Left colon (tissue), 2 donors: ENCODE results near the gene NFKBIA. TPM values are rescaled to one million over a fixed set of nuclear protein-coding genes. Genes with fewer than 3 reads are reported as not detected.
A peak's percentile ranks its signal among the peaks of the same experiment; 100 is the strongest.

Experiments used
- ATAC-seq: fragments of 200-7000 bp; cut with Tn5 transposase; one replicate; pipeline ENCODE4 v1.9.1; 2020; ENCODE audit warnings: mild to moderate bottlenecking, moderate library complexity
- DNase-seq, 2 donors: peaks; one replicate each; pipeline ENCODE4 v3.0.0-alpha.2; 2020
- intact Hi-C, 2 donors: fragments of 100-400 bp; cut with DNase I in 1 of 2; cut with micrococcal nuclease in 1 of 2; formaldehyde crosslinking; loops; one replicate each; pipeline versions ENCODE4 v1.11.2 to v1.14.0; 2022; cut with DNase I, micrococcal nuclease
- total RNA-seq, 2 donors: library from RNA; stranded (reverse); fragmentation: NEBNext Ultra II Directional; extraction: Animal tissue kit (Norgen Biotek cat#: 25700); gene quantifications; one replicate each; pipeline ENCODE4 v1.2.1, GENCODE V29; 2021
- donor health status: DM: no; HTN: no; CAD: no.
- donor health status: DM: yes; HTN: yes; CAD: no.

The NFKBIA gene
- total RNA-seq, 2 donors from 2014 or later: 150 to 193 TPM

GRCh38 chr14:35412272-35413056 is 7.9 kb upstream of the NFKBIA start:
- DNase-seq (no peak), ATAC-seq (no peak)
- intact Hi-C loops: loop anchor here in 1 of 2 donors (5.0 kb wide), 3 partner anchors 195 to 290 kb away; partner anchors contain the start of genes PPP2R3C and PRORP

DNA sequence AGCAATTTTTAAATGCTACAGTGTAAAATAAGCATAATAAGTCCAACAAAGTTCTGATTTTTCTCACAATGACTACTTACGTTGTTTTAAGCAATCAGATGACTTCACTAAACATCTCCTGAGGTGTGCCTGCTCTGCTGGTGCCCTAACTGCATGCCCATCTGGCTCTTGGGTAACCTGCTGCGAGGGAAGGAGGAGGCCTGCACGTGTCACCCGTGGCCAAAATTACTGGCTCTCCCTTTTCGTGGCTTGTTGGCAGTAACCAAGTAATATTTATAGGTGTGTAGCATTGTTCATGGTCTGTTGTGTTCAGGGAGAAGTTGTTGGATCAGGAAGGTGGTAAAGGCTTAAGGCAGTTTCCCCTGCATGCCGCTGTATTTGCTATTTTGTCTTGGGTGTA is 6.3 kb upstream of the NFKBIA start:
- DNase-seq: no peak
- intact Hi-C loops: loop anchor here in 1 of 2 donors (5.0 kb wide), 3 partner anchors 194 to 289 kb away; partner anchors contain the start of genes PPP2R3C and PRORP
- ATAC-seq: no peak

DNA sequence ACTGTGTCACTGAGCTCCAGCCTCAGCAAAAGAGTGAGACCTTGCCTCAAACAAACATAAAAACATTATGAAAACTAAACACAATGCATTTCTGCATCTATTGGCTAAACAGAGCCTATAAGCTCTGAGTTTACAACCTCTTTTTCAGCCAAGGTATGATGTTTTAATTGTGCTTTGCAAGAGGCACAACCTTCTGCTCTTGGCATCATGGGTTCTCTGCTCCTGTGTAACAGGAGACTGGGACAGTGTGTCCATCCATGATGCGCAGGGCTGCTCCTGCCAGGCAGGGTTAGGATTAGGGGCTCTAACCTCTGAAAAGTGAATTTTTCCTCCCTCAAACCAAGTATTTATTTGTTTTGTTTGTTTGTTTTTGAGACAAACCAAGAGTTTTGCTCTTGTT is 5.0 kb upstream of the NFKBIA start:
- no peak for ATAC-seq
- intact Hi-C loops: loop anchor here (5.0 to 10.0 kb wide), 2 partner anchors 117 to 125 kb away; partner anchors contain the start of gene PSMA6 (in 1 of the 2)
- no peak for DNase-seq

DNA sequence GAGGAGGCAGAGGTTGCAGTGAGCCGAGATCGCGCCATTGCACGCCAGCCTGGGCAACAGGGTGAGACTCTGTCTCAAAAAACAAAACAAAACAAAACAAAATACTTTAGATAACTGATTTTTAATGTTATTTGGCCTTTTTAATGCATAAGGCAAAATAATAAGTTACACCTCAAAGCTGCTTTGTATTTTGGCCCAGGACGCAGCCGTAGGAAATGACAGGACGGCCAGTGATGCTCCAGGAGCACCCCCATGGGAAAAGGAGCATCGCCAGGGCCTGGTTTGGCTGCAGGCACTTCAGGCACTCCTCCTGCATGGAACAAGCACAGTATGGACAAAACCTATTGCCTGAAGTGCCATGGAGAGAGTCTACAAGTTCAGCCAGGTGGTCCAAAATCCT is 3.5 kb upstream of the NFKBIA start:
- DNase-seq (no peak), ATAC-seq (no peak)
- intact Hi-C loops: loop anchor here (5.0 to 10.0 kb wide), 2 partner anchors 116 to 123 kb away; partner anchors contain the start of gene PSMA6 (in 1 of the 2)

DNA sequence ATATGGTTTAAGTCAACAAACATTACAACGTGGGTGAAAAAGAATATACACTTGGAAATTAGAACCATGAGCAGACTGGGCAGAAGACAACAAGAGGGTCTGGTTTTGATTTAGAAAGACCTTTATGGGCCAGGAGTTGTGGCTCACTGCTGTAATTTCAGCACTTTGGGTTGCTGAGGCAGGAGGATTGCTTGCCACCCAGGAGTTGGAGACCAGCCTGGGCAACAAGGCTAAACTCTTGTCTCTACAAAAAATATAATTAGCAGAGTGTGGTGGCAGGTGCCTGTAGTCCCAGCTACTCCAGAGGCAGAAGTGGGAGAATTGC is 2.7 kb upstream of the NFKBIA start:
- no peak for DNase-seq
- intact Hi-C loops: loop anchor here (5.0 to 10.0 kb wide), 2 partner anchors 115 to 122 kb away; partner anchors contain the start of gene PSMA6 (in 1 of the 2)
- no peak for ATAC-seq

DNA sequence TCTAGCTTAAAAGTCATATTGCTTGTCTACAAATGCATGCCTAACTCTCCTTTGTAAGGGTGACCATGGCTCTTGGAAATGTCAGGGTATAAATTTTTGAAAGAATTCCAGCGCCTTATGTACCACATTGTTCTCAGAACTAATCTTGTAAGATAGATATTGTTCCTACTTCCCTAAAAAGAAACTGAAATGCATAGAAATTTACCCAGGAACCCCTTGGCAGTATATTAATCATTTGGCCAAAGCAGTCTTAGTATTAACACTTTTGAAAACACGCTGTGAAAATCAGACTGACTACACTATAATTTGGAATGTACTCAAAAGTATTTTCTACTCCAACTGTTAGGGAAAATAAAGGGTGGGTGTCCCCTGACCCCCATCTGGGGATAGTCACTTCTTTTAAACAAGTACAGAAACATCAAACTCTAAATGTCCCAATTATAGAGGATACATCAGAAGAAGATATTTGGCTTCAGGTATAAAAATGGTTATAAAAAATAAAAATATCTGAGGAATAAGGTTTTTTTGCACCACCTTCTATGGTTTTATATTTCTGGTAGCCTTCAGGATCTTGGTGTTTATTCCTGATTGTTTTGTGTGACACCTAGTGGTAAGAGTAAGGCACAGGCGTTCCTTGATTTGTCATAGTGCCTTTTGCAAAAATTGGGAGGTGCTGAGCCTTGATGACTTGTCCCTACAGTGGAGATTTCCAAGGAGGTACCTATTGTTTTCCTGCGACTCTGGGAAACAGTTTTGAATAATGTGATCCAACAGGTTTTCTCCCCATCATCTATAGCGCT is 2.2 kb upstream of the NFKBIA start:
- intact Hi-C loops: loop anchor here (5.0 to 10.0 kb wide), 2 partner anchors 114 to 122 kb away; partner anchors contain the start of gene PSMA6 (in 1 of the 2)
- DNase-seq (no peak), ATAC-seq (no peak)

DNA sequence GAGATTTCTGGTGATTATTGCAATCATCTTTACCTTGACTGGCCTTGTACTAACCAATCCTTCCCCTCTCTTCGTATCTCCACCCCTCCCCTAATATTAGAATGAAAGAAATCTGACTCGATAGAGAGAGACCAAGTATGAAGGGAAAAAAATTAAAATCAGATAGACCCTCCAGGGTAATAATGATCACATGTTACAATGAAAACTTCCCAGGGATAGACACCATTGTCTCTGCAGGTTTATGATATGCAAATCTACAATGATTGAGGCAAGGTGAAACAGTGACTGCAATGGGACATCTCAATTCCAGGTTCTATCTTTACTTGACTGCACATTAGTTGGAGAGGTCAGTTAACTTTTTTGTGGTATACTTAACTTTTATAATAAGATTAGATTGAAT is 1.5 kb upstream of the NFKBIA start:
- intact Hi-C loops: loop anchor here (5.0 to 10.0 kb wide), 2 partner anchors 114 to 121 kb away; partner anchors contain the start of gene PSMA6 (in 1 of the 2)
- ATAC-seq: no peak
- no peak for DNase-seq

DNA sequence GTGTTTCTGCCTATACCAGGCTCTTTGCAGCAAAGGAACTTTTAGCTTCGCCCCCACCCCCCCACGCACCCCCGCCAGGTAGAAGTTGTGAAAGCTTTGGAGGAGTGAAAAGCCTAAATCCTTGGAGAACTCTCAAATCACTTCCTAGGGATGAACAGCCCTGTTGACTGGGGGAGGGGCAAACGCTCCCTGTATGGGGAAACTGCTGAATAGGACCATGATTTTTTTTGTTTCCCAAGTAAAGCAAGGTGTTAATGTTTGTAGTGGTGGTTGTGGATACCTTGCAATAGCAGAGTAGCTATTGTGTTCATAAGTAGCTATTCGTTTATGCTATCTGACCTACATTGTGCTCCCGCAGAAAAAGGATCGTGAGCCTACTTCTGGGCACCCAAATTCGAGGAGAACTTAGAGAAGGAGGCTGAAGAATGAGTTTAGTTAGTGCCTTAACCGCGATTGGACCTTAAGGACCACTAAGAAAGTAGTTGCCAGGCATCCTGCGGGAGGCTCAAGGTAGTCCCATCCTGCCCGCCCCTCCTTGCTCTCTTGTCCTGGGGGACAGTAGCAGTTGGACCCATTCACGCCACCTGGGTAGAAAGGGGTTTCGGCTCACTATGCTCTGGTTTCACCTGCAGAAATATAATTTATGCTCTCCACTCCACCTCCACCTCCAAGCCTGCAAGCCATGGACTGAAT is 901 bp upstream of the NFKBIA start:
- intact Hi-C loops: loop anchor here (5.0 to 10.0 kb wide), 2 partner anchors 113 to 121 kb away; partner anchors contain the start of gene PSMA6 (in 1 of the 2)
- ATAC-seq (no peak), DNase-seq (peak in 1 of 2 donors; percentile 67)

GRCh38 chr14:35403603-35404448 is 723 bp downstream of the NFKBIA start:
- intact Hi-C loops: loop anchor here (5.0 to 10.0 kb wide), 2 partner anchors 62 to 119 kb away; no protein-coding TSS in a partner anchor

GRCh38 chr14:35403114-35403602 is 1.4 kb downstream of the NFKBIA start:
- DNase-seq (no peak), ATAC-seq (no peak)
- intact Hi-C loops: loop anchor here (5.0 to 10.0 kb wide), 2 partner anchors 61 to 118 kb away; no protein-coding TSS in a partner anchor

More at GRCh38 chr14:35403603-35404448, 723 bp downstream of the NFKBIA start:
- ATAC-seq (peak; percentile 74), DNase-seq (peak; percentile 96 to 98)

DNA sequence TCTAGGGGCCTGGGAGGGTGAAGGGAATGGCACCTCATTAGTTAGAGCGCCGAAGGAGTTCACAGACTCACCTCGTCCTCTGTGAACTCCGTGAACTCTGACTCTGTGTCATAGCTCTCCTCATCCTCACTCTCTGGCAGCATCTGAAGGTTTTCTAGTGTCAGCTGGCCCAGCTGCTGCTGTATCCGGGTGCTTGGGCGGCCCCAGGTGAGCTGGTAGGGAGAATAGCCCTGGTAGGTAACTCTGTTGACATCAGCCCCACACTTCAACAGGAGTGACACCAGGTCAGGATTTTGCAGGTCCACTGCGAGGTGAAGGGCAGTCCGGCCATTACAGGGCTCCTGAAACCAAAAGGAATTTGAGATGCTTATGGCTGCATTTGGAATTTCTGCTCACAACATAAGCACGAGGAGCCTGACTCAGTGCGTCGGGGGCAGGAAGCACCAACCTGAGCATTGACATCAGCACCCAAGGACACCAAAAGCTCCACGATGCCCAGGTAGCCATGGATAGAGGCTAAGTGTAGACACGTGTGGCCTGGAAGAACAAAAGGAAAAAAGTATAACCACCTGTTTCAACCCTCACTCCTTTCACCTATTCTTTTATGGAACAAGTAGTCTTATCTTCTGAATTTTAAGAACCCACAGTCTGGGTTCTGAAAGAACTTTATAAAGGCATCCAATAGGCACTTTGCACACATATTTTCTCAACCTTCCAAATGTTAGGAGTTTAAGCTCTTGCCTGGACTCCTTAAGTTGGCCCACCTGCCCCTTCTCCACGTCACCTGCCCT is 2.0 kb downstream of the NFKBIA start:
- intact Hi-C loops: loop anchor here (5.0 to 10.0 kb wide), 2 partner anchors 60 to 118 kb away; no protein-coding TSS in a partner anchor
- peak in 1 of 2 donors; percentile 46 for DNase-seq
- ATAC-seq: peak; percentile 8

- intact Hi-C loops: loop anchor here (5.0 to 10.0 kb wide), 2 partner anchors 59 to 117 kb away; no protein-coding TSS in a partner anchor
- DNase-seq (no peak), ATAC-seq (no peak)
Observed at GRCh38 chr14:35401422-35402265, 2.9 kb downstream of the NFKBIA start.

DNA sequence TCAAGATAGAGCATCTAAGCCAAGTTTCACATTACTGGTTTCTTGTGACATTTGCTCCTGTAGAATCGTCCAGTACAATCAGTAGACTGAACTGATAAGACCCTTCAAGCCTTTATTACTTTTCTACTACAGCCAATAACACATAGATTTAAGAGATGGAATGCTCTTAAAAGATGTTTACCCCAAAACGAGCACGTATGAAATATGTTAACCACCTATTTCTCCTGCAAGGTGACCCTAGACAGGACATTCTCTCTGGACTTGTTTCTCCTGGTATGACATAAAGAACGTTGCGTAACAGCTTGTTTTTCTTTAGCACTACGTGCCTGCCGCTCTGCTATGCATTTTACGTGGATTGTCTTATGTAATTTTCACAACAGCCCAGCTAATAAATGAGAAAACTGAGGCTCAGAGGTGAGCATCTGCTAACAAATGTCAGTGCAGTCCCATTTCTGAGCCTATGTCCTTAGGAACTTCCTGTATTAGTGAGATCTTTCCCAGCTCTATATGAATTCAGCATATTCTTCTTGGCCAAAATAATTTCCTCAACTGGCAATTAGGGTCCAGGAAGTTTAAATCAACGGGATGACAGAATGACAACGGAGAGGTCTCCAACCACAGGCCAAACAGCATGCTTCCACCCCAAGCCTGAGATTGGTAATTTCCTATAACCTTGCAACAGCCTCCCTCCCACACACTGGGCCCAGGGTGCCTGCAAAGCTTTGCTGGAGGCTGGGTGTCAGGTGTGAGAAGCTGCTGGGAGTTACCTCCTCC is 3.7 kb downstream of the NFKBIA start:
- DNase-seq (no peak), ATAC-seq (no peak)
- intact Hi-C loops: loop anchor here (5.0 to 10.0 kb wide), 2 partner anchors 59 to 116 kb away; no protein-coding TSS in a partner anchor

GRCh38 chr14:35399083-35399937 is 5.2 kb downstream of the NFKBIA start:
- DNase-seq: no peak
- ATAC-seq: no peak
- intact Hi-C loops: no loop called here
